Measurements from ENCODE around the gene C17orf78.

DNA sequence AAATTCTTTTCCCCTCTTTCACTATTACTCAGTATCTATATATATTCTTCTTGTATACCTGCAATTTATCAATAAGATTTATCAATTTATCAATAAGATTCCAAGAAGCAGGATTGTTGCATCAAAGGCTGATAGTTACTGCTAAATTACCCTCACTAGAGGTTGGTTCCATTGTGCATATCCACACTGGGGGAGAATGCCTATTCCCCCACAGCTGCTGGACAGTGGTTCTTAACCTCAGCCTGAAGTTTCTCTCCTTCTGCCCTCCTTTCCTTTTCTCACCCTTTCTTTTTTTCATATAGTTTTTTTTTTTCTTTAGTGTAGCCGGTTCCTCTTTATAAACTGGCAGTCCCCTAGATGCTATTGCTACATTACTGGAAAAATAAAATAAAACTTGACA is 6.3 kb downstream of the C17orf78 start:
- no peak for TF ChIP-seq POLR2A (IDR thresholded peaks at IDR 0.05)
- TF ChIP-seq, protein P1, sequence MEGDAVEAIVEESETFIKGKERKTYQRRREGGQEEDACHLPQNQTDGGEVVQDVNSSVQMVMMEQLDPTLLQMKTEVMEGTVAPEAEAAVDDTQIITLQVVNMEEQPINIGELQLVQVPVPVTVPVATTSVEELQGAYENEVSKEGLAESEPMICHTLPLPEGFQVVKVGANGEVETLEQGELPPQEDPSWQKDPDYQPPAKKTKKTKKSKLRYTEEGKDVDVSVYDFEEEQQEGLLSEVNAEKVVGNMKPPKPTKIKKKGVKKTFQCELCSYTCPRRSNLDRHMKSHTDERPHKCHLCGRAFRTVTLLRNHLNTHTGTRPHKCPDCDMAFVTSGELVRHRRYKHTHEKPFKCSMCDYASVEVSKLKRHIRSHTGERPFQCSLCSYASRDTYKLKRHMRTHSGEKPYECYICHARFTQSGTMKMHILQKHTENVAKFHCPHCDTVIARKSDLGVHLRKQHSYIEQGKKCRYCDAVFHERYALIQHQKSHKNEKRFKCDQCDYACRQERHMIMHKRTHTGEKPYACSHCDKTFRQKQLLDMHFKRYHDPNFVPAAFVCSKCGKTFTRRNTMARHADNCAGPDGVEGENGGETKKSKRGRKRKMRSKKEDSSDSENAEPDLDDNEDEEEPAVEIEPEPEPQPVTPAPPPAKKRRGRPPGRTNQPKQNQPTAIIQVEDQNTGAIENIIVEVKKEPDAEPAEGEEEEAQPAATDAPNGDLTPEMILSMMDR (IDR thresholded peaks at IDR 0.05), result no peak

All from right lobe of liver (tissue), 4 donors.